Transverse colon (tissue), 4 donors: ENCODE data around the gene MCC. TPM values are rescaled to one million over a fixed set of nuclear protein-coding genes. Genes with fewer than 3 reads are reported as not detected.

Experiments used
- DNase-seq: peaks from one replicate; pipeline ENCODE4 v3.0.0-alpha.2; 2019
- H3K27ac ChIP-seq, 4 donors: fragments of 200-600 bp; sonication (generic); 2 replicates each; pipeline ENCODE4 v1.5.1; 2016 to 2018; ENCODE audit warnings: inconsistent platforms in 4 of 4
- H3K27me3 ChIP-seq: fragments of 200-600 bp; sonication (generic); 2 replicates; pipeline ENCODE4 v1.5.1; 2017; ENCODE audit warnings: inconsistent platforms
- H3K36me3 ChIP-seq, 4 donors: fragments of 200-600 bp; sonication (generic); 2 replicates each; pipeline ENCODE4 v1.5.1; 2017 to 2019; ENCODE audit warnings: inconsistent platforms in 4 of 4
- H3K4me1 ChIP-seq, 4 donors: fragments of 200-600 bp; sonication (generic); 2 replicates each; pipeline ENCODE4 v1.5.1; 2017 to 2020; ENCODE audit warnings: inconsistent platforms in 4 of 4
- H3K4me3 ChIP-seq, 4 donors: fragments of 200-600 bp; sonication (generic); 1 replicate in 1 of 4; 2 replicates in 3 of 4; pipeline versions ENCODE4 v1.5.1 to v1.6.1; 2017 to 2019; ENCODE audit warnings: inconsistent platforms in 4 of 4
- H3K9me3 ChIP-seq, 2 donors: fragments of 200-600 bp; sonication (generic); 2 replicates each; pipeline ENCODE4 v1.5.1; 2017 to 2019; ENCODE audit warnings: inconsistent platforms in 2 of 2
- CTCF ChIP-seq, 5 experiments: fragments of 200-600 bp in 3 of 5; fragments of 450-650 bp in 2 of 5; sonication (generic) in 3 of 5; IDR thresholded peaks; 1 replicate in 2 of 5; 2 replicates in 3 of 5; pipeline ENCODE4 v1.5.1; 2016 to 2017; ENCODE audit warnings: antibody characterized with exemption in 5 of 5, inconsistent platforms in 3 of 5, mild to moderate bottlenecking in 2 of 5, moderate library complexity in 1 of 5
- EP300 ChIP-seq: sonication (generic); formaldehyde crosslinking; IDR thresholded peaks from one replicate; pipeline ENCODE4 v1.6.1; 2017; ENCODE audit warnings: antibody characterized with exemption, low read depth
- POLR2A ChIP-seq: fragments of 450-650 bp; IDR thresholded peaks from one replicate; pipeline ENCODE4 v1.6.1; 2016; ENCODE audit warnings: antibody characterized with exemption, mild to moderate bottlenecking, moderate library complexity
- POLR2AphosphoS5 ChIP-seq, 3 donors: sonication (generic); formaldehyde crosslinking; IDR thresholded peaks; one replicate each; pipeline ENCODE4 v1.6.1; 2016; ENCODE audit warnings: antibody characterized with exemption in 3 of 3
- WGBS, 2 donors: methylation state at CpG; one replicate each; pipeline ENCODE4 v1.1.5; 2018; ENCODE audit warnings: low coverage in 1 of 2; 5-methylcytosine and 5-hydroxymethylcytosine counted together
- in situ Hi-C, 4 donors: fragments of 200-750 bp; cut with MboI; loops; one replicate each; pipeline versions ENCODE4 v1.15.0 to v1.15.1; 2017; ENCODE audit warnings: low sequenced_read_pairs in 3 of 4, low pct_ligation_motif_present in 1 of 4, low pct_unique_long_range_greater_than_20kb in 1 of 4
- intact Hi-C: fragments of 100-400 bp; cut with DNase I; formaldehyde crosslinking; loops from one replicate; pipeline ENCODE4 v1.15.1; 2023; ENCODE audit warnings: low total_unique reads
- total RNA-seq, 4 donors: library from RNA; depleted of rRNA; stranded (reverse); fragments of >200 nt; gene quantifications; one replicate each; pipeline ENCODE4 v1.1.0, GENCODE V29; 2016

MCC gene
- total RNA-seq, 4 donors from 2014 or later = 2.6 to 28.4 (median 16.4) TPM

GRCh38 chr5:113047733-113048652, 440.3 kb downstream of the MCC start:
- Histone ChIP-seq H3K36me3 (no peaks in the 10 kb centered on the region), H3K9me3 (no peaks in the 10 kb centered on the region), H3K4me1 (peaks cover 0 to 5% (median 0%) of the 10 kb centered on the region in 4 donors), H3K27me3 (no peaks in the 10 kb centered on the region), H3K4me3 (no peak overlapping the region), H3K27ac (peak overlapping the region in 1 of 4 donors; percentile 28)
- WGBS, 2 donors = 64 to 73% methylated on average over 5 to 11 of the region's 11 CpGs
- in situ Hi-C loops (no loop called here), intact Hi-C loops (no loop called here)
- TF ChIP-seq POLR2A (no peak), EP300 (no peak), CTCF (IDR thresholded peaks at IDR 0.05) (no peak), POLR2AphosphoS5 (IDR thresholded peaks at IDR 0.05) (no peak)
- DNase-seq = no peak

GRCh38 chr5:113047234-113047633, 441.0 kb downstream of the MCC start:
- in situ Hi-C loops = no loop called here
- Histone ChIP-seq H3K27me3 (no peaks in the 10 kb centered on the region), H3K4me3 (no peak overlapping the region), H3K36me3 (no peaks in the 10 kb centered on the region), H3K4me1 (peaks cover 0 to 5% (median 0%) of the 10 kb centered on the region in 4 donors), H3K27ac (no peak overlapping the region), H3K9me3 (no peaks in the 10 kb centered on the region)
- WGBS, 2 donors = 74% methylated on average over 2 of the region's 2 CpGs; no CpG with 5 or more reads in 1 of the 2 donors
- intact Hi-C loops = no loop called here
- no peak for DNase-seq
- TF ChIP-seq POLR2A = no peak
- TF ChIP-seq POLR2AphosphoS5 (IDR thresholded peaks at IDR 0.05) = no peak
- no peak for TF ChIP-seq CTCF (IDR thresholded peaks at IDR 0.05)
- no peak for TF ChIP-seq EP300

- intact Hi-C loops = no loop called here
- 90 to 93% methylated on average over 7 to 11 of the region's 11 CpGs for WGBS, 2 donors
- no peaks in the 10 kb centered on the region for H3K36me3 ChIP-seq
- no peak overlapping the region for H3K27ac ChIP-seq
- TF ChIP-seq EP300 (no peak), POLR2A (no peak), CTCF (IDR thresholded peaks at IDR 0.05) (no peak), POLR2AphosphoS5 (IDR thresholded peaks at IDR 0.05) (no peak)
- H3K9me3 ChIP-seq = no peaks in the 10 kb centered on the region
- in situ Hi-C loops = no loop called here
- no peak for DNase-seq
- H3K4me3 ChIP-seq = no peak overlapping the region
- H3K4me1 ChIP-seq = no peaks in the 10 kb centered on the region
- no peaks in the 10 kb centered on the region for H3K27me3 ChIP-seq
Measured at GRCh38 chr5:113044776-113045465, 443.3 kb downstream of the MCC start.

- 89 to 94% methylated on average over 3 to 16 of the region's 16 CpGs for WGBS, 2 donors
- H3K4me1 ChIP-seq = no peaks in the 10 kb centered on the region
- in situ Hi-C loops (no loop called here), intact Hi-C loops (no loop called here)
- no peaks in the 10 kb centered on the region for H3K36me3 ChIP-seq
- no peaks in the 10 kb centered on the region for H3K9me3 ChIP-seq
- TF ChIP-seq POLR2AphosphoS5 (IDR thresholded peaks at IDR 0.05) (no peak), CTCF (IDR thresholded peaks at IDR 0.05) (peak in 1 of 5 experiments; percentile 10), EP300 (no peak)
- H3K27me3 ChIP-seq = no peaks in the 10 kb centered on the region
- no peak overlapping the region for H3K4me3 ChIP-seq
- no peak for DNase-seq
- H3K27ac ChIP-seq = no peak overlapping the region
Measured at GRCh38 chr5:113043491-113043931, 444.7 kb downstream of the MCC start.
